Glomerular visceral epithelial cell (primary cell): ENCODE data around the gene DPYSL5.

Experiments used
- DNase-seq: peaks from one replicate; pipeline ENCODE4 v3.0.0-alpha.2; 2016; ENCODE audit errors: extremely low spot score

DPYSL5 gene

GRCh38 chr2:26845021-26845420 lies 2.9 kb upstream of the DPYSL5 start:
- no peak for DNase-seq

DNA sequence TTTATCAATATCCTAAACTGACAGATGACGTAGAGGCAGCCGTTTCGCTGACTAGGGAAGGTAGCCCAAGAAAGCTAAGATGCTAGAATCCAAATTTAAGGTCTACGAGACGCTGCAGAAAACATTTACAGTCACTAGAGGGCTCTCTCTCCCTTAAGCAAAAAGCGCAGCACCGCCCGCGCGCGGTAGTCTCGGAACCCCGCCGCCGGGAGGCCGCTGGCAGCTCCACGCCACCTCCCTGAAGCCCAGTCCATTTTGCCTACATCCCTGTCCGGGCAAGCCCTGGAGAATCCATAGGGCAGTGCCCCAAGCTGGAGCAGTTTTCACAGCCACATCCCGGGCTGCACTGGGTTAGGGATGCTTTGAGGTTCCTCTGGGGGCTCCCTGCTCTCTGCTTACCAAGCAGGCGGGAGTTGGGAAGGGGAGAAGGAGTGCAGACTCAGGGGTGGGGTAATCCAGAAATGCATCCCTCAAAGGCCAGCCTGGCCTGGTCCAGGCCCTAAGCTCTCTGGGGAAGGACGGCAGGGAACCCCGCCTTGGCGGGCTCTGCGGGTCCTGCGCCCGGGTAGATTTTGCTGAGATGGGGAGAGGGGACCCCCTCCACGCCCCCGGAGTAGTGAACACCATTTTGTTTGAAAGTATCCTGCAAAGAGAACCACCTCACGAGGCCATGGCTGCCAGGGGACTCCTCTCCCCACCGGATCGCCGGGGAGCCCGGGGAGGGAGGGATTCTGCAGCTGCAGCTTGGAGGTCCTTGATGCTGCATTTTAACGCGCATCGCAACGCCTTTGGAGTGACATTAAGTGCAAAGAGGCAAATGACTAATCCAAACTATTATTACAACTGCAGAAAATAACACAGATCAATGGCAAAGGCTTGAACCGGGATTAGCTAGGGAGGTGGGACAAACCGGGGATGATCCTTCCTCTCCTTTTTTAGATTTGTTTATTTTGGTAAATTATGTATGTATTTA lies 1.3 kb upstream of the DPYSL5 start:
- DNase-seq: peak; percentile 70

DNA sequence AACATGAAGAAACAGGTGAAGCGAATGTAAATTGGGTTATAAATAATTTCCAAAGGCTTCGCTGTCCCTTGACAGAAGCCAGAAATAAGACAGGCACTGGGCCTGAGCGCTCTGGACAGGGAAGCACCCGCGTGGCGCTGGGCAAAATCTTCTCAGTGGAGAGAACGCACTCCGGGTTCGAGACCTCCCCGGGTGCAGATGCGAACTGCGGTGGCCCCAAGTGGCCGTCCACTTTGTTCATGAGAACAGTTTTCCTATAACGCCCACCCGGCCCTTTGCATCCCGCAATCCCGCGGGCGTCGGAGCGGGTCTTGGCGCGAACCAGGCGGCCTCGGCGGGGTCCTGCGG lies 651 bp upstream of the DPYSL5 start:
- DNase-seq: no peak

- DNase-seq: peak; percentile 8
Observed at GRCh38 chr2:26848336-26849055, 564 bp downstream of the DPYSL5 start.

DNA sequence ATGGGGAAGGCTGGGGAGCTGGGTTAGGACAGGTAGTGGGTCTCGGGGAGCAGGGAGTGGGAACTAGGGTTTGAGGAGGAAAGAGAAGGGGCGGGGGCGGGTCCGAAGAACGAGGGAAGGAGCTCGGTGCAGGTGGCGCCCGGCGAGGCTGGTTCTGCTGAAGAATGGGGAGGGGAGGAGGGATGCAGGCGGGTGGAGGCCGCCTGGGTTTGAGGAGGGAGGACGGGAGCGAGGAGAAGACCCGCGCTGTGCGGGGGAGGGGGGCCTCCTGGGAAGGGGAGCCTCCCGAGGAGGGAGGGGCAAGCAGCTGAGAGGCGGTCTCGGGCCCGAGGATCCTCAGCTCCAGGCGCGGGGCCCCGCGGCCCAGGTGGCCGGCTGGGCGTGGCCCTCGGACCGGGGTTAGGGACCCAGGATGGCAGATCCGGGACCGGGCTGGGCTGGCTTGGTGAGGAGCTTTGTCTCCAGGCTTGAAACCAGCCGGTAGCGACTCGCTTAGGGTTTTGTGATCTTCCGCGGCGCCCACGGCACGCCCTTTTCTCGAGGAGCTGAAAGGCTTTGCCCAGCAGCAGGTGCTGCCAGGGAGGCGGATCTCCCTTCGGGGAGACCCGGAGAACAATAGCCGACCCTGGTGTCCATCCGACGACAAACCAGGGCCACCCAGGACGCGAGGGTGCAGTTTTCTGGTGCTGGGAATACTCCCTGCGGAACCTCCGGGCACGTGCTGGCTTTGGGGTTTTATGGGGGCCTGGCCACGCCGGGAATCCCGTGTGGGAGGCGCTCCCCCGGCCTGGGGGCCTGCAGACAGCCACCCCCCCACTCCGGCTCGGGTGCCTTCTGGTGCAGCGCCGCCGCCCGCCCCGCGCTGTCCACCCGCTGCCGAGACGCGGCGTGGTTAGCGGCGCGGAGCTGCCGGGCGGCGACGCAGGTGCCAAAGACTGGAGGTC lies 1.4 kb downstream of the DPYSL5 start:
- no peak for DNase-seq

- no peak for DNase-seq
Observed at GRCh38 chr2:26850000-26850431, 2.1 kb downstream of the DPYSL5 start.

DNA sequence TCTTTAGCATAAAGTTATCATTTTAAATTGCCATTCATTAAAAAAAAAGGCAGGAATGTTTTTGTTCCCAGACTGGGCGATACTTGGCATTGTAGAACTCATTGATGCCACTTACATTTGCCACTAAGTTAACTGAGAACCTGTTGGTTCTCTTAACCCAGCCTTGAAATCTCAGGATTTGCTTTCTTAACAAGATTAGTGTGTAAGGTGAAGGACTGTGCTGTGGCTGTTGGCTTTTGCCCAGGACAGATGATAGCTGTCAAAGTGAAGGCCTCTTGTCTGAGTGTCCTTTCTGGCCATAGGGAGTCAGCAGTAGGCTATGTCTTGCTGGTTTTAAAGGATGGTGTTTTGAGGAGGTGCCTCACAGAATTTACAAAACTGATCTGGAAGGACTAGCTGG lies 2.6 kb downstream of the DPYSL5 start:
- DNase-seq: no peak

DNA sequence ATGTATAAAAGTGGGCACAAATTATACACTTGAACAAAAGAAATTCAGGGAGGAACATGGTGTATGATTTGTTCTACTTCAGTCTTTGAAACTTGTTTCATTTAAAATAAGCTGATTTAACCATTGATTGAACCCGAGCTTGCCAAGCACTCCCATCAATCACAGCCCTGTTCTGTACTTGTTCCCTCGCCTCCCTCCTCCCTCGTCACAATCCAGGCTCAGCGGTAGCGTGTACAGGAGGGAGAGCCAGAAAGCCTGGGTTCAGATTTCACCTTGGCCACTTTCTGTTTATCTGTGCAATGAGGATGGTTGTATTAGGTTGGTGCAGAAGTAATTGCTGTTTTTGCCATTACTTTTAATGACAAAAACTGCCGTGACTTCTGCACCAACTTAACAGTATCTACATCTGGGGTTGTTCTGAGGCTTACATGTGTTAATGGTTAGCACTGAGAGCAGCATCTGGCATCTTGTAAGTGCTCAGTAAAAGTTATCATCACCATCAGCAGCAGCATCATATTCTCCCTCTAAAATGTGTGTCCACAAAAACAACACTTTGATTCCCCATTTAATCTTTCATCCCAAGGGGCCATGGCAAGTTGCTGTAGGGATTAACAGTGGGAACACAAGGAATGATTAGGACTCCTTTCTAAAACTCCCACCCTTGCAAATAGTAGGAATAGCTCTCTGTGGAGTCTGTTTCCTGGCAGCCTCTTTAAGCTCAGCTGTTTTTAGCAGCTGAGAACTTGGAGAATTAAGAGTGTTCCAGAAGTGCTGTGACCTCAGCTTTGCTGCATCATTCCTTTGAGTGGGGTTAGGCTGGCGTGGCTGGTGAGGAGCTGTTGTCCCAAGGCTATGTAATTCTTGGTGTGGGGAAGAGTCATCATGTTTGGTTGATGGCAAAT lies 4.7 kb downstream of the DPYSL5 start:
- no peak for DNase-seq

GRCh38 chr2:26853751-26854150 lies 5.8 kb downstream of the DPYSL5 start:
- DNase-seq: peak; percentile 5

- DNase-seq: no peak
Observed at GRCh38 chr2:26854283-26854827, 6.4 kb downstream of the DPYSL5 start.

GRCh38 chr2:26855466-26855865 lies 7.5 kb downstream of the DPYSL5 start:
- DNase-seq: no peak

GRCh38 chr2:26859622-26860021 lies 11.7 kb downstream of the DPYSL5 start:
- DNase-seq: no peak

- no peak for DNase-seq
Observed at GRCh38 chr2:26860211-26860850, 12.4 kb downstream of the DPYSL5 start.

GRCh38 chr2:26861610-26862224 lies 13.8 kb downstream of the DPYSL5 start:
- DNase-seq: no peak

DNA sequence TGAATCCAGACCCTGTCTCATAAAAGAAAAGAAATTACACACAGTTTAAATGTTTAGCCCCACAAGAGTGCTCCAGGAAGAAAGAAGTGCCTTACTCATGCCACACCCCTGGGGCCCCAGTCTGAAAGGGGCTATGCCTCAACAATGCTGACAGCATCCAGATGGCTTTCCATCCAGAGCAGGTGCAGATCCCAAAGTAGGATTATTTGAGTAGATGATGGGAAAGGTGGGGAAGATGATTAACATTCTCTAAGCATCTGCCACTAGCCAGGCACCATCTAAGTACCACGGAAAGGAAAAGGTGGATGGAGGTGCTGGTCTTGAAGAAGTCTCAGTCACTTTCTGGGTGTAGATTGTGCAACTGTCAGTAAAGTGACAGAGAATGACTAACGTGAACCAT lies 16.3 kb downstream of the DPYSL5 start:
- DNase-seq: no peak

GRCh38 chr2:26864646-26865045 lies 16.7 kb downstream of the DPYSL5 start:
- no peak for DNase-seq

GRCh38 chr2:26870585-26871095 lies 22.7 kb downstream of the DPYSL5 start:
- DNase-seq: no peak

DNA sequence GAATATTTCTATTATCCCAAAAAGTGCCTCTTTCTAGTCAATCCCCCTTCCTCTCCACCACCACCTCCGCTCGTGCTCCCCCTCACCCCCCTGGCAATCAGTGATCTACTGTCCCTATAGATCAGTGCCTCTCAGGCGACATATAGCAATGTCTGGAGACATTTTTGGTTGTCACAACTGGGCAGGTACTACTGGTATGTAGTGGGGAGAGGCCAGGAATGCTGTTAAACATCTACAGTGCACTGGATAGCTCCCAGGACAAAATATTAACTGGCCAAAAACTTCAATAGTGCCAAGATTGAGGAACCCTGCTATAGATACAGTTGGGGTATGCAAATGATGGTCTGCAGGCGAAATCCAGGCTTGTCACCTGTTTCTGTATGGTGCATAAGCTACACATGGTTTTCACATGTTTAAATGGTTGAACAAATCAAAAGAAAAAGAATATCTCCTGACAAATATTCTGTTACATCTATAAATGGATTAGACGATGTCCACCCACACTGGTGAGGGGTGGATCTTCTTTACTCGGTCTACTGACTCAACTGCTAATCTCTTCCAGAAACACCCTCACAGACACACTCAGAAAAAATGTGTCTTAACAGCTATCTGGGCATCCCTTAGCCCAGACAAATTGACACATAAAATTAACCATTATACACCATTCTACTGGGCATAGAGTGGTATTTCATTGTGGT lies 25.5 kb downstream of the DPYSL5 start:
- no peak for DNase-seq

GRCh38 chr2:26874514-26874913 lies 26.6 kb downstream of the DPYSL5 start:
- DNase-seq: no peak
